CD4-positive, alpha-beta T cell (primary cell): ENCODE results near the gene AFAP1L1. TPM values are rescaled to one million over a fixed set of nuclear protein-coding genes. Genes with fewer than 3 reads are reported as not detected.

Experiments used
- ATAC-seq: fragments of 200-7000 bp; cut with Tn5 transposase; one replicate; pipeline ENCODE4 v1.10.0; 2022; ENCODE audit warnings: mild to moderate bottlenecking; ENCODE audit not compliant: poor library complexity
- CTCF ChIA-PET: fragments of 350-600 bp; sonication (Branson Sonifier 250); formaldehyde crosslinking; loops from one replicate; lab custom pipeline; 2021; ENCODE audit warnings: antibody characterized with exemption, inconsistent platforms; lab: Charles Lee
- POLR2A ChIA-PET: fragments of 350-600 bp; sonication (Branson Sonifier 250); formaldehyde crosslinking; loops from one replicate; lab custom pipeline; 2021; ENCODE audit warnings: antibody characterized with exemption, inconsistent platforms; lab: Charles Lee
- DNase-seq, 14 experiments: peaks; one replicate each; pipeline ENCODE4 v3.0.0-alpha.2; 2013 to 2020; ENCODE audit warnings: mixed read lengths in 2 of 14
- H3K27ac ChIP-seq, 2 donors: one replicate each; pipeline versions ENCODE4 v1.5.1 to v1.7.0; 2013; ENCODE audit warnings: low read length in 2 of 2, low read depth in 1 of 2, mild to moderate bottlenecking in 1 of 2
- H3K27me3 ChIP-seq, 2 experiments: 1 replicate in 1 of 2; 2 replicates in 1 of 2; pipeline versions ENCODE4 v1.6.1 to v1.7.0; 2013; ENCODE audit warnings: low read length in 2 of 2, control low read depth in 1 of 2, mild to moderate bottlenecking in 1 of 2, moderate library complexity in 1 of 2; ENCODE audit not compliant: insufficient read depth in 2 of 2, control insufficient read depth in 1 of 2
- H3K36me3 ChIP-seq: one replicate; pipeline ENCODE4 v1.6.1; 2013; ENCODE audit warnings: low read length, control low read depth; ENCODE audit not compliant: insufficient read depth
- H3K4me1 ChIP-seq: one replicate; pipeline ENCODE4 v1.6.1; 2013; ENCODE audit warnings: low read length, control low read depth; ENCODE audit not compliant: insufficient read depth
- H3K4me3 ChIP-seq: one replicate; pipeline ENCODE4 v1.5.1; 2013; ENCODE audit warnings: mild to moderate bottlenecking, low read length, moderate library complexity
- H3K9me3 ChIP-seq, 2 experiments: 1 replicate in 1 of 2; 2 replicates in 1 of 2; pipeline versions ENCODE4 v1.6.1 to v1.7.0; 2013; ENCODE audit warnings: low read length in 2 of 2, mild to moderate bottlenecking in 2 of 2, control low read depth in 1 of 2, moderate library complexity in 1 of 2; ENCODE audit not compliant: control insufficient read depth in 1 of 2, insufficient read depth in 1 of 2
- H3K27ac Mint-ChIP-seq: one replicate; pipeline ENCODE4 v1.8.0; 2020; ENCODE audit warnings: mixed read lengths
- H3K27me3 Mint-ChIP-seq: one replicate; pipeline ENCODE4 v1.8.0; 2021; ENCODE audit warnings: mixed read lengths
- H3K36me3 Mint-ChIP-seq: one replicate; pipeline ENCODE4 v1.8.0; 2021; ENCODE audit warnings: low read depth, mixed read lengths
- H3K4me1 Mint-ChIP-seq: one replicate; pipeline ENCODE4 v1.8.0; 2021; ENCODE audit warnings: low read depth, mixed read lengths
- H3K4me3 Mint-ChIP-seq: one replicate; pipeline ENCODE4 v1.8.0; 2020; ENCODE audit warnings: mild to moderate bottlenecking, mixed read lengths
- H3K9me3 Mint-ChIP-seq: one replicate; pipeline ENCODE4 v1.8.0; 2020; ENCODE audit warnings: mixed read lengths
- CTCF ChIP-seq: fragments of 200-600 bp; IDR thresholded peaks from one replicate; pipeline ENCODE4 v1.8.0; 2022; ENCODE audit warnings: antibody characterized with exemption, mild to moderate bottlenecking
- intact Hi-C, 2 experiments: fragments of 100-400 bp; cut with DNase I in 1 of 2; cut with micrococcal nuclease in 1 of 2; formaldehyde crosslinking; loops; one replicate each; pipeline versions ENCODE4 v1.15.1 to v1.9.0; 2023 to 2025; cut with DNase I, micrococcal nuclease
- total RNA-seq, 174 experiments: library from RNA in 2 of 174; stranded (reverse) in 2 of 174; gene quantifications; one replicate each; pipeline ENCODE4 v1.2.3 and lab custom pipeline; 2021 to 2026

Gene AFAP1L1
- total RNA-seq, 2 experiments from 2014 or later: 0.47 to 0.56 TPM

DNA sequence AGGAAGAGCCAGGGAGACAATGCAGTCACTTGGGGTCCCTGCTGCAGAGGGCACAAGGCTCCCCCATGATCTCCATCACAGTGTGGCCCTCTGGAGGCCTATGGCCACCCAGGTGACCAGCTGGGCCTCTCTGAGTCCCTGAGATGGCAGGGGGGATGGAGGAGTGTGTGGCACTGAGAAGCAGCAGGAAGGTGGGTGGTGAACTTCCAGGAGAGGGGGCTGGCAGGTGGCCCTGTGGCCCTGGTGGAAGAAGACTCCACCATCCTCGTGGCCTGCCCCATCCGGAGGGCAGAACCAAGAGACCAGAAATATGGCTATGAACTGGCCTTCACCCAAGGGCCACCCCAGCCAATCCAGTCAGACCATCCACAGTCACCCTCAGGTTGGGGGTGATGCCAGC, 31.7 kb upstream of the AFAP1L1 start:
- no peaks in the 10 kb centered on the region for H3K9me3 Mint-ChIP-seq
- CTCF ChIA-PET: no interaction called here
- H3K4me1 Mint-ChIP-seq: peaks cover 64% of the 10 kb centered on the region
- no peaks in the 10 kb centered on the region for H3K36me3 Mint-ChIP-seq
- Histone ChIP-seq H3K36me3 (no peaks in the 10 kb centered on the region), H3K9me3 (peaks cover 0 to 6% of the 10 kb centered on the region in 2 experiments), H3K27me3 (no peaks in the 10 kb centered on the region), H3K4me3 (no peak overlapping the region), H3K4me1 (peaks cover 41% of the 10 kb centered on the region), H3K27ac (peak overlapping the region in 1 of 2 donors; percentile 37)
- POLR2A ChIA-PET: interaction anchor here (0.6 to 2.6 kb wide), 24 partner anchors 10 to 1173 kb away, joined by 3 to 18 read pairs (median 6); partner anchors contain the start of genes ABLIM3, AFAP1L1, CD74 and CSNK1A1
- ATAC-seq (no peak), DNase-seq (peak in 2 of 14 experiments; percentile 5 to 7)
- intact Hi-C loops: loop anchor here (1.0 to 10.0 kb wide), 3 partner anchors 24 to 855 kb away; partner anchors contain the start of genes ADRB2 (in 1 of the 2) and FBXO38 (in 1 of the 2)
- no peak for TF ChIP-seq CTCF
- no peak overlapping the region for H3K4me3 Mint-ChIP-seq
- no peaks in the 10 kb centered on the region for H3K27me3 Mint-ChIP-seq
- peak overlapping the region; percentile 91 for H3K27ac Mint-ChIP-seq

DNA sequence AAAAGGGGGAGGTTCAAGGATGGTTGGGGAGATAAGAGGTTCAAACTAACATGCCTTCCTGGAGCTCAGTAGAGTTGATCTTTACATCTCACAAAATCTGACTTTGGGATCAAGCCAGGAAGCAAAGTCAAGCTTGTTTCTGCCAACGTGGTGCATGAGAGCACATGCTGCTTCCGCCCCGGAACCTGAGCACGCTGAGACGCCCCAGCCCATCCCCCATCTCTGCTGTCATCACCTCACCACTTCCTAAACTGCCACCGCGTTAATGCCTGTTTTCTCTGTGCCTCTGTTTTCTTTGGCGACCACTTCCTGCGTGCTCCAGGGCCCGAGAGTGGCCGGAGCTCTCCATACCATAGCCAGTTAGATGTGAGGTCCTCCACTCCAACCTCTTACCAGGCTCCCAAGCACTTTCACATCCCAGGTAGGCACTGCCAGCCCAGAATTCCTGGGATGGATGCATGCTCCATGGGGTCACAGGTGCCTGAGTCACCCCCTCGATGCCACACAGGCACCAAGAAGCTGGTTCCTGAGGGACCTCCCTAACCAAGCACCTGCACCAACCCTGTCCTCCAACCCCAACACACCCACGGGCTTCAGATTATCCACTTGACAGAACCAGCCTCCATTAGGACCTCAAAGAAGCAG, 31.2 kb upstream of the AFAP1L1 start:
- Mint-ChIP-seq H3K9me3 (no peaks in the 10 kb centered on the region), H3K27ac (peak overlapping the region; percentile 91), H3K36me3 (no peaks in the 10 kb centered on the region), H3K4me1 (peaks cover 70% of the 10 kb centered on the region), H3K27me3 (no peaks in the 10 kb centered on the region), H3K4me3 (peak overlapping the region; percentile 54)
- ChIA-PET CTCF (no interaction called here), POLR2A (interaction anchor here (0.6 to 2.6 kb wide), 25 partner anchors 9 to 1173 kb away, joined by 3 to 18 read pairs (median 5); partner anchors contain the start of genes ABLIM3, AFAP1L1, CD74 and CSNK1A1)
- no peaks in the 10 kb centered on the region for H3K36me3 ChIP-seq
- H3K4me3 ChIP-seq: no peak overlapping the region
- peak overlapping the region; percentile 49 to 51 for H3K27ac ChIP-seq
- no peak for TF ChIP-seq CTCF
- H3K27me3 ChIP-seq: no peaks in the 10 kb centered on the region
- H3K9me3 ChIP-seq: peaks cover 0 to 6% of the 10 kb centered on the region in 2 experiments
- peaks cover 41% of the 10 kb centered on the region for H3K4me1 ChIP-seq
- peak; percentile 99 for ATAC-seq
- intact Hi-C loops: loop anchor here in 1 of 2 experiments (1.0 kb wide), 1 partner anchor 24 kb away; no protein-coding TSS in a partner anchor
- peak; percentile 73 to 93 (median 84) for DNase-seq

DNA sequence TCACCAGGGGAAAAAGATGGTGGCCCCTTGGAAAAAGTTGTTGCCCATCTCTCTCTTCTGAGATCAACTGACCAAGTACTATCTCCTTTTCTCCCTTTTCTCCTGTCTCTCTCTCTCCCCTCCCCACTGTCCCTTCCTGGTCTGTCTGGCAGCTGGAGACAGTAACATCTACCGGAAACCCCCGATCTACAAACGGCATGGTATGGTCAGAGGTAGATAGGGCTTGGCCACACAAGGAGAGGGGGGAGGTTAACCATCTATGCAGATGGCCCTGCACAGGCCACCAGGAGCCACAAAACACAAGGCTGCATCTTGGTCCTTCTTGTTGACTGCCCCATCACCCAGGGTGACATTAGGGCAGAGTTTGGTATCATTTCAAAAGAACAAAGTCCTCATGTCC, 29.3 kb upstream of the AFAP1L1 start:
- peaks cover 62% of the 10 kb centered on the region for H3K4me1 Mint-ChIP-seq
- no peak overlapping the region for H3K4me3 Mint-ChIP-seq
- H3K27me3 ChIP-seq: peaks cover 0 to under 1% of the 10 kb centered on the region in 2 experiments
- TF ChIP-seq CTCF: no peak
- H3K36me3 ChIP-seq: no peaks in the 10 kb centered on the region
- intact Hi-C loops: no loop called here
- ChIA-PET POLR2A (interaction anchor here (1.5 to 2.6 kb wide), 2 partner anchors 9 to 12 kb away, joined by 3 to 7 read pairs; no protein-coding TSS in a partner anchor), CTCF (no interaction called here)
- no peaks in the 10 kb centered on the region for H3K36me3 Mint-ChIP-seq
- peak overlapping the region; percentile 91 for H3K27ac Mint-ChIP-seq
- peaks cover 41% of the 10 kb centered on the region for H3K4me1 ChIP-seq
- H3K9me3 Mint-ChIP-seq: no peaks in the 10 kb centered on the region
- no peak overlapping the region for H3K4me3 ChIP-seq
- H3K9me3 ChIP-seq: peaks cover 0 to 6% of the 10 kb centered on the region in 2 experiments
- no peak for DNase-seq
- ATAC-seq: no peak
- no peak overlapping the region for H3K27ac ChIP-seq
- H3K27me3 Mint-ChIP-seq: no peaks in the 10 kb centered on the region
